ENCODE data around the gene UBL7.
A peak's percentile ranks its signal among the peaks of the same experiment; 100 is the strongest.
"Not testable (repeated sequence)": the region's sequence is repeated elsewhere in the genome, so short reads cannot be mapped to it uniquely, and the experiment has no call there.

The UBL7 gene, protein sequence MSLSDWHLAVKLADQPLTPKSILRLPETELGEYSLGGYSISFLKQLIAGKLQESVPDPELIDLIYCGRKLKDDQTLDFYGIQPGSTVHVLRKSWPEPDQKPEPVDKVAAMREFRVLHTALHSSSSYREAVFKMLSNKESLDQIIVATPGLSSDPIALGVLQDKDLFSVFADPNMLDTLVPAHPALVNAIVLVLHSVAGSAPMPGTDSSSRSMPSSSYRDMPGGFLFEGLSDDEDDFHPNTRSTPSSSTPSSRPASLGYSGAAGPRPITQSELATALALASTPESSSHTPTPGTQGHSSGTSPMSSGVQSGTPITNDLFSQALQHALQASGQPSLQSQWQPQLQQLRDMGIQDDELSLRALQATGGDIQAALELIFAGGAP

GRCh38 chr15:74460871-74461846 lies at the start of gene UBL7:
Gene UBL7, minus strand, starts transcription at chr15:74461160. Its CDS starts 2,293 bp downstream, at chr15:74458867.
- DNase-seq: peak; percentile 99

- no peak for DNase-seq
Observed at GRCh38 chr15:74506515-74506840, 45.5 kb upstream of the UBL7 start.

- no peak for DNase-seq
Observed at GRCh38 chr15:74505837-74506514, 45.0 kb upstream of the UBL7 start.

- no peak for DNase-seq
Observed at GRCh38 chr15:74504836-74505235, 43.9 kb upstream of the UBL7 start.

DNA sequence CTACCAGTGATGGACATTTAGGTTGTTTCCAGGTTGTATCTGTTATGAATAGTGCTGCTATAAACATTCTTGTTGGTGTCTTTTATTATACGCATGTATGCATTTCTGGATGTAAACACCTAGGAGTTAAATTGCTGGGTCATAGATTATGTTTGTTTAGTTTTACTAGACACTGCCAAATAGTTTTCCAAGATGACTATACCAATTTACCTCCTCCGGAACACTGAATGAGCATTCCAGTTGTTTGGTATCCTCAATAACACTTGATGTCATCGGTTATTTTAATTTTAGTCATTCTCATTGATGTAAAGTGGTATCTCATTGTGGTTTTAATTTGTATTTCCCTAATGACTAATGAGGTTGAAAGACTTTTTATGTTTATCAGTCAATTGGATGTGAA lies 43.5 kb upstream of the UBL7 start:
- DNase-seq: no peak

- DNase-seq: no peak
Observed at GRCh38 chr15:74502301-74502700, 41.3 kb upstream of the UBL7 start.

DNA sequence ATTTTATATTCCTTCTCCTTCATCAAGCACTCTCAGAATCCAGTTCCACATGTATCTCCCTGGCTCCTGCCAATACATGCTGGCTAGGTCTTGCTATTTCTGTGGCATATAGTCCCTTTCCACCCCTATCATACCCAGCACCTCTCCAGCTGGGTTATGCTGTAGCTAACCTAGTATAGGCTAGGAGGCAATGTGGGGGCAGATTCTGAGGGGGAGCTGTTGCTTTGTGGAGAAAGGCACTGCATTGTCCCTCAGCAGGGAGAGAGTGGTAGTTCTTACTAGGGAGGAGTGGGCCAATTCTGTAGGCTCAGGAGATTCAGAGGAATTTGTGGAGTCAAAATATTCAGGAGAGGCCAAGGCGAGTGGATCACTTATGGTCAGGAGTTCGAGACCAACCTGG lies 39.4 kb upstream of the UBL7 start:
- DNase-seq: no peak

DNA sequence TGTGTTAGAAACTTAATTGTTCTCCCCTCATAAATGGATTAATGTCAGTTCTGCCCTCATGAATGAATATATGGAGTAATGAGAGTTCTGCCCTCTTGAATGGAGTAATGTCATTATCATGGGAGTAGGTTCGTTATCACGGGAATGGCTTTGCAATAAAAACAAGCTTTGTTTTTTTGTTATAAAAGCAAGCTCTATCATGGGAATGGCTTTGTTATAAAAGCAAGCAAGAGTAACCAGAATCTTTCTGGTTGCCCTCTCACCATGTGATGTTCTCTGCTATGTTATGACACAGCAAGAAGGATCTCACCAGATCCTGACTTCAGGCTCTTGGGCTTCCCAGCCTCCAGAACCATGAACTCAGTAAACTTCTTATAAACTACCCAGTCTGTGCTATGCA lies 38.4 kb upstream of the UBL7 start:
- DNase-seq: no peak

GRCh38 chr15:74497584-74497983 lies 36.6 kb upstream of the UBL7 start:
- DNase-seq: no peak

- DNase-seq: no peak
Observed at GRCh38 chr15:74496648-74497047, 35.7 kb upstream of the UBL7 start.

DNA sequence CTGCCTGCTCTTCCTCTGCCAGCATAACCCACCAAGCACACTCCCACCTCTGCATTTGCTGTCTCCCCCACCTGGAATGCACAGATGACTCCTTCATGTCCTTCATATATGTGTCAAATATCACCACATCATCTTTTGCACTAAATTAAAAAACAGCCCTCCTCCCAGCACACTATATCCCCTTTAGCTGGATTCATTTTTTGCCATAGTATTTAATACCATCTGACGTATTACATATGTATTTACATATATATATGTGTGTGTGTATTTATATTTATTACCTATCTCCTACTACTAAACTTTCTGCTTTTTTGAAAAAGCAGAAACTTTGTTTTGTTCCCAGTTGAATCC lies 29.4 kb upstream of the UBL7 start:
- no peak for DNase-seq

- DNase-seq: peak; percentile 89
Observed at GRCh38 chr15:74489518-74490338, 28.8 kb upstream of the UBL7 start.

DNA sequence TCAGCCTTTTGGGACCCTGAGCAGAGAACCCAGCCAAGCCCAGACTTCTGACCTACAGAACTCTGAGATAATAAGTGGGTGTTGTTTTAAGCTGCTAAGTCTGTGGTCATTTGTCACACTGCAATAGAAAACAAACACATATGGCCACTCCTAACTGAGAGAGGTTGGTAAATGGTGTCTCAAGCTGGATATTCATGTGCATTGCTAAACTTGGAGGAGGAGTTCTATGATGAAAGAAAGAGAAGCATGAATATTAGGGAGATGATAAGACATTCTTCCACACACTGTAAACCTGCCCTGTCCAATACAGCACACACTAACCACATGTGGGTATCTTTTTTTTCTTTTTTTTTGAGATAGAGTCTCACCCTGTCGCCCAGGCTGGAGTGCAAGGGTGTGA lies 27.8 kb upstream of the UBL7 start:
- DNase-seq: no peak

GRCh38 chr15:74482661-74483060 lies 21.7 kb upstream of the UBL7 start:
- no peak for DNase-seq

DNA sequence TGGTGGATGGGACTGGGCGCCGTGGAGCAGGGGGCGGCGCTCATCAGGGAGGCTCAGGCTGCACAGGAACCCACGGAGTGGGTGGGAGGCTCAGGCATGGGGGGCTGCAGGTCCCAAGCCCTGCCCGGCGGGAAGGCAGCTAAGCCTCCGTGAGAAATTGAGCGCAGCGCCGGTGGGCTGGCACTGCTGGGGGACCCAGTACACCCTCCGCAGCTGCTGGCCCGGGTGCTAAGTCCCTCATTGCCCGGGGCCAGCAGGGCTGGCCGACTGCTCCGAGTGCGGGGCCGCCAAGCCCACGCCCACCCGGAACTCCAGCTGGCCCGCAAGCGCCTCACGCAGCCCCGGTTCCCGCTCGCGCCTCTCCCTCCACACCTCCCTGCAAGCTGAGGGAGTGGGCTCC lies 19.4 kb upstream of the UBL7 start:
- not testable (repeated sequence) for DNase-seq

DNA sequence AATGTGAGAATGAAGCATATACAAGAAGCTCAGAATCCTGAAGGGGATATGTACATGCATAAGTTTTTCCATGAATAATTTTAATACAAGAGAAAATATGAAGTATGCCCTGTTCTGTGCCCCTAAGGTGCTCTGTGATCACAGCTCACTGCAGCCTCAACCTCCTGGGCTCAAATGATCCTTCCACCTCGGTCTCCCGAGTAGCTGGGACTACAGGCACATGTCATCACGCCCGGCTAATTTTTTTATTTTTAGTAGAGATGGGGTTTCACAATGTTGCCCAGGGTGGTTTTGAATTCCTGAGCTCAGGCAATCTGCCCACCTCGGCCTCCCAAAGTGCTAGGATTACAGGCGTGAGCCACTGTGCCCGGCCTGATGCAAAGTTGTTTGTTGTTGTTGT lies 10.7 kb upstream of the UBL7 start:
- DNase-seq: not testable (repeated sequence)

GRCh38 chr15:74470631-74471395 lies 9.9 kb upstream of the UBL7 start:
- no peak for DNase-seq

GRCh38 chr15:74468341-74469032 lies 7.5 kb upstream of the UBL7 start:
- no peak for DNase-seq

DNA sequence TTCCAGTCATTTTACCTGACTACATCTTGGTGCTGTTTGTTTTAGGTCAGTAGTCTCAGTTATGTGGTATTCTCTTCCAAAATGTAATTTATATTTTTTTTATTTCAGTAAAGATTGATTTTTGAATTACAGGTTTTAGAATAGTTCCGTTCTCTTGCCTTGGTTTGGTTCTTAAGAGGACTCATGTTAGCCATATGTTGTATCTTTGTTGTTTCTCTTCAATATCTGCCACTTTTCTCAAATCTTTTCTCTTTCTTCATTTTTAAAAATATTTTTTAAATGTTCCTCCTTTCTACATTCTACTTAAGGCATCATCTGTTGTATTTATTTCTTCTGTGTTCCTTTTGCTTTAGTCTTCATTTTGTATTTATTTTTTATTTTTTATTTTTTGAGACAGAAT lies 5.6 kb upstream of the UBL7 start:
- DNase-seq: no peak

GRCh38 chr15:74464897-74465296 lies 3.9 kb upstream of the UBL7 start:
- DNase-seq: no peak

- no peak for DNase-seq
Observed at GRCh38 chr15:74464216-74464615, 3.3 kb upstream of the UBL7 start.
